Activated CD4-positive, alpha-beta T cell treated with anti-CD3 and anti-CD28 coated beads, Interleukin-2, amount 50 U/mL, for 4 hours (primary cell): ENCODE measurements around the gene HJV.

Source experiments
- DNase-seq, 2 experiments: peaks; one replicate each; pipeline ENCODE4 v3.0.0-alpha.2; 2020

Gene HJV

GRCh38 chr1:145975216-145975615 is 46.3 kb downstream of the HJV start:
- no peak for DNase-seq

DNA sequence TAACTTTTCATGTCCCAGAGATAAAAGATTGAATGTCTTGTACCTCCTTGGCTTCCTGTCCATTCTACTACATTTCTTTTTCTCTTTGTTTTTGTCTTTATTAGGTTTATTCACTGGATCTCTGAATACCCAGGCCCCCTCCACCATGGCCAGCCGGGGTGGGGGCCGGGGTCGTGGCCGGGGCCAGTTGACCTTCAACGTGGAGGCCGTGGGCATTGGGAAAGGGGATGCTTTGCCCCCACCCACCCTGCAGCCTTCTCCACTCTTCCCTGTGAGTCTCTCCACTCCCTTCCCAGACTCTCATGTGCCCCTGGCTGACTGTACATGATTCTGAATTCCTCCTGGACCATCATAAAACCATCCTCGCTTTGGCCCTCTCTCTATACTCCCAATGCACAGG is 46.8 kb downstream of the HJV start:
- DNase-seq: no peak

- no peak for DNase-seq
These were observed 49.0 kb downstream of the HJV start for GRCh38 chr1:145972580-145972979.
